ENCODE results near the gene SPATA31E1. TPM values are rescaled to one million over a fixed set of nuclear protein-coding genes. Genes with fewer than 3 reads are reported as not detected.

The SPATA31E1 gene
- polyA plus RNA-seq (2011; rRNA removed) (not detected in 2 replicates), polyA minus RNA-seq (2011; rRNA and poly(A)+ RNA removed) (not detected in 2 replicates)

- TF ChIP-seq, protein P1, sequence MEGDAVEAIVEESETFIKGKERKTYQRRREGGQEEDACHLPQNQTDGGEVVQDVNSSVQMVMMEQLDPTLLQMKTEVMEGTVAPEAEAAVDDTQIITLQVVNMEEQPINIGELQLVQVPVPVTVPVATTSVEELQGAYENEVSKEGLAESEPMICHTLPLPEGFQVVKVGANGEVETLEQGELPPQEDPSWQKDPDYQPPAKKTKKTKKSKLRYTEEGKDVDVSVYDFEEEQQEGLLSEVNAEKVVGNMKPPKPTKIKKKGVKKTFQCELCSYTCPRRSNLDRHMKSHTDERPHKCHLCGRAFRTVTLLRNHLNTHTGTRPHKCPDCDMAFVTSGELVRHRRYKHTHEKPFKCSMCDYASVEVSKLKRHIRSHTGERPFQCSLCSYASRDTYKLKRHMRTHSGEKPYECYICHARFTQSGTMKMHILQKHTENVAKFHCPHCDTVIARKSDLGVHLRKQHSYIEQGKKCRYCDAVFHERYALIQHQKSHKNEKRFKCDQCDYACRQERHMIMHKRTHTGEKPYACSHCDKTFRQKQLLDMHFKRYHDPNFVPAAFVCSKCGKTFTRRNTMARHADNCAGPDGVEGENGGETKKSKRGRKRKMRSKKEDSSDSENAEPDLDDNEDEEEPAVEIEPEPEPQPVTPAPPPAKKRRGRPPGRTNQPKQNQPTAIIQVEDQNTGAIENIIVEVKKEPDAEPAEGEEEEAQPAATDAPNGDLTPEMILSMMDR (IDR thresholded peaks at IDR 0.05; ENCODE audit: insufficient read depth, low read depth, low read length), result no peak
- H3K36me3 ChIP-seq (ENCODE audit: control insufficient read depth, insufficient read depth, low read length), result no peaks in the 10 kb centered on the region
- DNase-seq (ENCODE audit: low read depth), result no peak
- ChIA-PET POLR2A (no interaction called here), CTCF (interaction anchor here (1.2 to 2.2 kb wide), 3 partner anchors 12 to 201 kb away, joined by 3 to 10 read pairs (median 3); no protein-coding TSS in a partner anchor)
- 0 out of 2 replicates have a peak, but pooled peaks cover 3% of the 10 kb centered on the region for H3K27me3 ChIP-seq (ENCODE audit: control insufficient read depth, insufficient read depth, low read length)
- no peak within 1 kb of the TSS for H3K4me3 ChIP-seq (ENCODE audit: low read depth, low read length)
These were observed at the start of gene SPATA31E1 for GRCh38 chr9:87882627-87883026. SPATA31E1 (plus strand) TSS chr9:87882877; CDS start chr9:87882892, 15 bp downstream.

DNA sequence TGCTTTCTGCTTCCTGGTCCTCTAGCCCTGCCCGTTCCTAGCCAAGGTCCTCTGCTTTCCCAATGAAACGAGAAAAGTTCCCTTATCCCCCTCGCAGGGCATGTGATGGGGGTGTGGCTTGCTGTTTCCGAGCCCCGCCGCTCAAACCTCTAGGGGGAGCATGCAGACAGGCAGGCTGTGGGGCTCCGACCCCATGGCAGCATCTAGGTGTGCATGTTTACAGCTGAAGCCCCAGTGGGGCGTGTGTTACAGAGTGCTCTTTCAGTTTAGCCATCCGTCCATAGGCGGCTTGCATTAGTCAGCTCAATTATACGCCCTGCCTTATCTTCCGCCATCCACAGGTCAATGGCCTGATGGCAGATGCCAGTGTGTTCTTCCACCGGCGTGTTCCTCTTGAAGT is 48.3 kb upstream of the SPATA31E1 start:
- TF ChIP-seq, protein P1 (IDR thresholded peaks at IDR 0.05; ENCODE audit: insufficient read depth, low read depth, low read length), result no peak
- peaks cover 4% of the 10 kb centered on the region; the same call in 1 of the 2 replicates for H3K27me3 ChIP-seq (ENCODE audit: control insufficient read depth, insufficient read depth, low read length)
- ChIA-PET CTCF (interaction anchor here (1.5 to 1.6 kb wide), 2 partner anchors 11 to 21 kb away, joined by 4 read pairs; no protein-coding TSS in a partner anchor), POLR2A (no interaction called here)
- H3K4me3 ChIP-seq (ENCODE audit: low read depth, low read length), result no peak overlapping the region
- H3K36me3 ChIP-seq (ENCODE audit: control insufficient read depth, insufficient read depth, low read length), result no peaks in the 10 kb centered on the region
- DNase-seq (ENCODE audit: low read depth), result no peak

GRCh38 chr9:87836536-87836935 is 46.1 kb upstream of the SPATA31E1 start:
- H3K36me3 ChIP-seq (ENCODE audit: control insufficient read depth, insufficient read depth, low read length), result no peaks in the 10 kb centered on the region
- TF ChIP-seq, protein P1 (IDR thresholded peaks at IDR 0.05; ENCODE audit: insufficient read depth, low read depth, low read length), result no peak
- H3K27me3 ChIP-seq (ENCODE audit: control insufficient read depth, insufficient read depth, low read length), result peaks cover 4% of the 10 kb centered on the region; the same call in 1 of the 2 replicates
- no peak for DNase-seq (ENCODE audit: low read depth)
- CTCF ChIA-PET, result no interaction called here
- POLR2A ChIA-PET, result no interaction called here
- no peak overlapping the region for H3K4me3 ChIP-seq (ENCODE audit: low read depth, low read length)

- Histone ChIP-seq H3K36me3 (ENCODE audit: control insufficient read depth, insufficient read depth, low read length) (no peaks in the 10 kb centered on the region), H3K4me3 (ENCODE audit: low read depth, low read length) (no peak overlapping the region), H3K27me3 (ENCODE audit: control insufficient read depth, insufficient read depth, low read length) (peaks cover 4% of the 10 kb centered on the region; the same call in 1 of the 2 replicates)
- ChIA-PET POLR2A (no interaction called here), CTCF (no interaction called here)
- TF ChIP-seq, protein P1 (IDR thresholded peaks at IDR 0.05; ENCODE audit: insufficient read depth, low read depth, low read length), result no peak
- DNase-seq (ENCODE audit: low read depth), result no peak
These were observed 45.5 kb upstream of the SPATA31E1 start for GRCh38 chr9:87836951-87837705.

DNA sequence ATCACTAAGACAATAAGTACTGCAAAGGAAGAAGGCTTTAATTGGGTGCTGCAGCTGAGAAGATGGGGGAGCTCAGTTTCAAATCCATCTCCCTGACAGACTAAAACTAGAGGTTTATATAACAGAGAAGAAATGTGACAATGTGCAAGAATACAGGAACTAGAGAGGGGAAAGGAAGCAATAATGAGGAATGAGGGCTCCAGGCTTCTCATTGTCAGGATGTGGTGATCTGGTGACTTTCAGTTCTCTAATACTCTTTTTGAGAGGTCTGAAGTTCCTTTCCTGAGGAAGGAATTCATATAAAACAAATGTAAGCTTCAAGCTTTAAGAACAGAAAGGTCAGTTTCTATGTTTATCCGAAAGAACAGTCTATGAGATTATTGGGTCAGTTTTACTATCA is 42.5 kb upstream of the SPATA31E1 start:
- Histone ChIP-seq H3K27me3 (ENCODE audit: control insufficient read depth, insufficient read depth, low read length) (peaks cover 4% of the 10 kb centered on the region; the same call in 1 of the 2 replicates), H3K36me3 (ENCODE audit: control insufficient read depth, insufficient read depth, low read length) (no peaks in the 10 kb centered on the region), H3K4me3 (ENCODE audit: low read depth, low read length) (no peak overlapping the region)
- no peak for DNase-seq (ENCODE audit: low read depth)
- ChIA-PET POLR2A (no interaction called here), CTCF (interaction anchor here (0.5 kb wide), 1 partner anchor 8 kb away, joined by 3 read pairs; no protein-coding TSS in a partner anchor)
- TF ChIP-seq, protein P1 (IDR thresholded peaks at IDR 0.05; ENCODE audit: insufficient read depth, low read depth, low read length), result no peak

All from BJ (cell line).